ENCODE data around the gene SH3PXD2B.
"Not testable (repeated sequence)": the region's sequence is repeated elsewhere in the genome, so short reads cannot be mapped to it uniquely, and the experiment has no call there.

Gene SH3PXD2B

DNA sequence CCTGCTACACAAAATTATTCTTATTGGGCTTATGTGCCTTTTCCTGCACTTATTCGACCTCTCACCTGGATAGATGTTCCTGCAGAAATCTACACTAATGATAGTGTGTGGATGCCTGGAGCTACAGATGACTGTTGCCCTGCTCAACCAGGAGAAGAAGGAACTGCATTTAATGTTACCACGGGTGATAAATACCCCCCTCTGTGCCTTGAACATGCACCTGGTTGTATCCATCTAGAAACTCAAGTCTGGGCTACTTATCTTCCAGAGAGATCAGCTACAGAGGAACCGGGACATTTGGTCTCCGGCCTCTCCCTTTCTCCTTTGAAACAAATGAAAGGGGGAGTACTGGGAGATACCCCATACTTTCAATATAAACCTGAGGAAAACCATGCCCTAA, 54.5 kb downstream of the SH3PXD2B start:
- no peak for DNase-seq (ENCODE audit: low read depth)

- DNase-seq (ENCODE audit: low read depth) = no peak
Measured at GRCh38 chr5:172399336-172399735, 55.0 kb downstream of the SH3PXD2B start.

DNA sequence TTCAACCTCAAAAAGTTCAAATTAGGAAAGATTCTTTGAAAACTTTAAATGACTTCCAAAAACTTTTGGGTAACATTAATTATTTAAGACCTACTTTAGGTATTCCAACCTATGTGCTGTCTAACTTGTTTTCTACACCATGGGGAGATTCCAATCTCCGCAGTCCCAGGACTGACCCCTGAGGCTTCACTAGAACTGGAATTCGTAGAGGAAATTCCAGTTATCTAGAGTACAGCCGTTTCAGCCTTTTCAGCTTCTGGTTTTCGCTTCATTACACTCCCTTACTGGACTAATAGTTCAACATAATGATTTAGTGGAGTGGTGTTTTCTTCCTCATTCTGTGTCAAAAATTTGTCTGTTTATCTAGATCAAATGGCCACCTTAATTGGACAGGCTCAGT, 55.7 kb downstream of the SH3PXD2B start:
- DNase-seq (ENCODE audit: low read depth) = not testable (repeated sequence)

- DNase-seq (ENCODE audit: low read depth) = not testable (repeated sequence)
Measured at GRCh38 chr5:172396994-172397393, 57.3 kb downstream of the SH3PXD2B start.

GRCh38 chr5:172396220-172396619, 58.1 kb downstream of the SH3PXD2B start:
- no peak for DNase-seq (ENCODE audit: low read depth)

- no peak for DNase-seq (ENCODE audit: low read depth)
Measured at GRCh38 chr5:172395483-172395882, 58.8 kb downstream of the SH3PXD2B start.

DNA sequence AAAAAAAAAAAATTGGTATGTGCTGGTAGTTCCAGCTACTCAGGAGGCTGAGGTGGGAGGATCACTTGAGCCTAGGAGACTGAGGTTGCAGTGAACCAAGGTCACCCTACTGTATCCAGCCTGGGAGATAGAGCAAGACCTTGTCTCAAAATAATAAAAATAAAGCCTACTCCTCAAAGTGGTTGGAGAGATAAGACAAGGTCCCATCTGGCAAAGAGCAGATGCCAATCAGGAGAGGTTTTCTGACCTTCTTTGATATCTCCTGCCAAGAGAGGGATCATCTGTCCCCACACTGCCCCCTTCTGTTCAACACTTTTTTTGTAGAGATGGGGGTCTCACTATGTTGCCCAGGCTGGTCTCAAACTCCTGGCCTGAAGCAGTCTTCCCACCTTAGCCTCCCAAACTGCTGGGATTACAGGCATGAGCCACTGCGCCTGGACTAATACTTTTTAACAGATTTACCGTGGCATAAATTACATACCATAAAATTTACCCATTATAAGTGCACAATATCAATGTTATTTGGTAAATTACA, 64.7 kb downstream of the SH3PXD2B start:
- no peak for DNase-seq (ENCODE audit: low read depth)

- DNase-seq (ENCODE audit: low read depth) = no peak
Measured at GRCh38 chr5:172388246-172388733, 66.0 kb downstream of the SH3PXD2B start.

GRCh38 chr5:172385707-172386106, 68.6 kb downstream of the SH3PXD2B start:
- DNase-seq (ENCODE audit: low read depth) = no peak

DNA sequence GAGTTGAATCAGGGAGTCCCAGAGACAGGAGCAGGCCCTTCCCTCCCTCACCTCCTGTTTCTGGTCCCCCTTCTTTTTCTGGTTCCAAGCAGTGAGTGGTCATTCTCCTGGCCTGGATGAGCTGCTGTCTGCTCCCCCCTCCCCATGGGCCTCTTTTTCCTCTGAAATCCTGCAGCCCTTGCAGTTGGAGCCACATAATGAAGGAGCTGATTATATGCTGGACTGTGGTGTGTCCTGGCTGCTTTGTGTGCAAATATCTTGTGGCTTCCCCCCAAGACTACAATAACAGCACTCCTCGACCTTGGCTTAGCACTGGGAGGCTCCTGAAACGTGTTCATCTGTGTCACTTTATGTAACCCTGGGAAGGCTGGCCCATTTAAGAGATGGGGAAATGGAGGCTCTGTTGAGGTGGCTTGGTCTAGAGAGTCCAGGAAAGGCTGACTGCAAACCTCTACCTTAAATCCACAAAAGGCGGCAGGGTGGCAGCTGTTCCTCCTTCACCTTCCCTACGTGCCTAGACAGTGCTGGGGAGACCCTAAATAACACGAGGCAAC, 69.2 kb downstream of the SH3PXD2B start:
- DNase-seq (ENCODE audit: low read depth) = no peak

DNA sequence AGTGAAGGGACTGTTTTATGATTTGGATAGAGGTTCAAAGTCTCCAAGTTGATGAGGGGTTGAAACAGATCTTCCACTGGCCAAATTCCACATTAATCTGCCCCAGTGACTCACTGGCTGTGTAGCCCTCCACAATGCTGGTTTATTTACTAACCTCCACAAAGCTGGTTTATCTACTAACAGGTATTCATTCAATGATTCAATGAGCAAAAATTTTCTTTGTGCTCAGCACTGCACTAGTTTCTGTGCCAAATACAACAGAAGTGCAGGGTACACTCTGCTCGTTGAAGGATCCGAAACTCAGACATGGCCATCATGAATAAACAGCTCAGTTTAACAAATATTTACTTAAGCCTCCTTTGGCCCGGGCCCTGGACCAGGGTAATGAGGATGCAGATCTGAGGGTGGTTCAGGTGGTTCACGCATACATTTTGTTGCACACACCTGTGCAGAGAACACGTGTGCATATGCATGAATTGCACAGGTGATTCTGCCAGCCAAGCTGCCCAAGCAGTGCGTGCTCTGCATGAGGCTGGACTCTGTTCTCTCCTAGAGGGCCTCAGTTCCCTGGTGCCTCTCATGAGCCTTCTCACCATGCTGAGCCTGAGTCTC, 71.0 kb downstream of the SH3PXD2B start:
- DNase-seq (ENCODE audit: low read depth) = no peak

DNA sequence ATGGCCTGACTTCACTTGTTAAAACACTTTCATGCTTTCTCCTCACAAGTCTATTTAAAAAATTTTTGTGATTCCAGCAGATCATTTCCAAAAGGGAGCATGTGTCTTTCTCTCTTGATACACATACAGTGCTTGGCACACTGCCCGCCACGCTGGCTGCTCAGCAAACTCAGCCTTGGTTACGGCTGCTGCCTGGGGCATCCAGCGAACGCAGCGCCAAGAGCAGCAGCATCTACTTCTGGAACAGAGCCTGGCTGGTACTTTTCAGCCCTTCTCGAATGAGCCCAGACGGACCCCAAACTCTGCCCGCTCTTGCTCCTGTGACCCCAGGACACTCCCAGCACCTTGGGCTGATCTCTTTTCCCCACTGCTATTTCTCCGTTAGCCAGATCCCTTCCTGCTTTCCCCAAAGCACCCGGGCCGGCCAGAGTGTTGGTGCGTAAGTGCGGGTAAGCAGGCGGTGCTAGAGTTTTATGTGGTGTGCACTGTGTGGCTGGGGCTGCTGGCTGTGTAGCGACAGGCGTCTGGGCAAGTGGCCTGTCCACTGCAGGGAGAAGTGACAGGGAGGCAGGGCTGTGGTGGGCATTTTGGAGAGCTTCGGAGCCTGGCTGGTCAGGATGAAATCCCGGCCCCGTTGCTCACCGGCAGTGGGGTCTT, 73.2 kb downstream of the SH3PXD2B start:
- peak; percentile 82 for DNase-seq (ENCODE audit: low read depth)

GRCh38 chr5:172380301-172380986, 73.9 kb downstream of the SH3PXD2B start:
- DNase-seq (ENCODE audit: low read depth) = no peak

GRCh38 chr5:172379481-172379880, 74.8 kb downstream of the SH3PXD2B start:
- peak; percentile 51 for DNase-seq (ENCODE audit: low read depth)

GRCh38 chr5:172377856-172378255, 76.5 kb downstream of the SH3PXD2B start:
- no peak for DNase-seq (ENCODE audit: low read depth)

GRCh38 chr5:172377438-172377837, 76.9 kb downstream of the SH3PXD2B start:
- no peak for DNase-seq (ENCODE audit: low read depth)

DNA sequence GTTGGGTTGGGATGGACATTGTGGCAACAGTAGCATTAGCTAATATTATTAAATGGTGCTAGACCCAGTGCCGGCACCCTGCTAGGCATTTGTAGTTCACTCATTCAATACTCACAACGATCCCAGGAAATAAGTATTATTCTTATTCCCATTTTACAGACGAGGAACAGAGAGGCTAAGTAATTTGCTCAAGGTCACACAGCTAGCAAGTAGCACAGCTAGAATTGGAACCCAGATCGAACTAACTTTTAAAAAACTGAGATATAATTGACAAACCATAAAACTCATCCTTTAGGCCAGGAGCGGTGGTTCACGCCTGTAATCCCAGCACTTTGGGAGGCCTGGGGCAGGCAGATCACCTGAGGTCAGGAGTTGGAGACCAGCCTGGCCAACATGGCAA, 79.5 kb downstream of the SH3PXD2B start:
- no peak for DNase-seq (ENCODE audit: low read depth)

- no peak for DNase-seq (ENCODE audit: low read depth)
Measured at GRCh38 chr5:172373680-172374079, 80.6 kb downstream of the SH3PXD2B start.

- DNase-seq (ENCODE audit: low read depth) = no peak
Measured at GRCh38 chr5:172371684-172372083, 82.6 kb downstream of the SH3PXD2B start.

DNA sequence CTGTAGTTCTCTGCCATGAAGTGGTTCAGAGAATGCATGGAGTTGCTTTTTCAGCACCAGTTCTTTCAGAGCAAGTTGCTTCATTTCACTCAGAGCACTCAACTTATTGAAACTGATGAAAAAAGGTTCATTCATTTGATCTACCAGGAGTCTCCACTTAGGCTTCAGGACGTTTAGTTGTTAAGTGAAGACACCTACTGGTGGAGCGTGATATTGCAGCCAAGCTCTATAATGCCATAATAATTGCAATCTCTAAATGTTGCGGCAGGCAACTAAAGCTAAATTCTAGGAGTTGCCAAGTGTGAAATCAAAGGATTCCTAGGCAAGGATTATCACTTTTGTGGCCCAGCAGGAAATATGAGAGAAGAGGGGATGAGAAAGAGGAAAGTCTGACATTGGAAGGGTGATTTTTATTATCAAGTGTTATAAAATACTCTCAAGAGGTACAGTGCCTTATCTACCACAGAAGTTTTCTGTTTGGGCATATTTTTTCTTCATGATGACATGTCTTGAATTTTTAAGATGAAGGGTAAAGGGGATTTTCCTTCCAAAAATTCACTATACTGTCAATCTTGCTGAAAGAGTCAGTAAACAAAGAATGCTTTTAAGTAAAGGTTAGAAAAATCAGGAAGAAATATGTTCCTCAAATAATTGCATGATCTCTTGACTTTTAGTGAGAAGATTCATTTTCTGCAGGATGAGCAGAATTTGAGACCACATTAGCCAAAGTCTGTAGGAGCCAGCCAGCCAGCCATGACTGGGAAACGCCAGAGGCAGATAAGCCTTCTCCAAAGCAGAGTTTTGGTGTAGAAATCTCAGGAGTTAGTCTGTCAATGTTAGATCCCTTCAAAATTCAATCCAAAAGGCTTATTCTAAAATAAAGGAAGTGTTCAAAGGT, 83.4 kb downstream of the SH3PXD2B start:
- DNase-seq (ENCODE audit: low read depth) = peak; percentile 40

GRCh38 chr5:172370237-172370640, 84.1 kb downstream of the SH3PXD2B start:
- DNase-seq (ENCODE audit: low read depth) = no peak

- not testable (repeated sequence) for DNase-seq (ENCODE audit: low read depth)
Measured at GRCh38 chr5:172368699-172369098, 85.6 kb downstream of the SH3PXD2B start.
